ENCODE measurements around the gene NDUFB3. TPM values are rescaled to one million over a fixed set of nuclear protein-coding genes. Genes with fewer than 3 reads are reported as not detected.
"Not testable (repeated sequence)": the region's sequence is repeated elsewhere in the genome, so short reads cannot be mapped to it uniquely, and the experiment has no call there.

The NDUFB3 gene
- total and polyA plus RNA-seq, 2 experiments from 2014 or later: 111 to 441 TPM

DNA sequence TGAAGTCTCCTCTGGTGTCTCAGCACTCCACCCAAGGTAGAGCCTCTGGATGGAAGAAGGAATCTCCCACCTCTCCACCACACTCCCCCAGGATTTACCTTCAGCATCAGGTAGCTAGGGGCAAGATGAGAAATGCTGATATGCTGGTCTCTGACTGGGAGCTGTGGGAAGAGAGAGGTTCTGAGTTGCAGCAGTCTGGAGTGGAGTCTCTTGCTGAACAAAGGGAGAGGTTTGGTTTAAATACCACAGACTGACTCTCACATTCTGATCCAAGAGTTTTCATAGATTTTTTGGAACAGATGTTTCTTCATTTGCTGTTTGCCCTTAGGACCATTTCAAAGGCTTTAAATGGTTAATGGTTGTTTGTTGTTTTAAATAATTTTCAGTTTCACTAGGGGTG is 43.0 kb downstream of the NDUFB3 start:
- Histone ChIP-seq H3K36me3 (no peaks in the 10 kb centered on the region), H3K27me3 (no peaks in the 10 kb centered on the region), H3K27ac (no peak overlapping the region), H3K4me3 (no peak overlapping the region), H3K4me1 (ENCODE audit: low read depth) (no peaks in the 10 kb centered on the region), H3K9me3 (ENCODE audit: low read depth) (no peaks in the 10 kb centered on the region)
- DNase-seq (ENCODE audit: low read depth in 1 of 2, low spot score in 1 of 2): peak in 1 of 2 donors; percentile 29
- TF ChIP-seq, protein P1, sequence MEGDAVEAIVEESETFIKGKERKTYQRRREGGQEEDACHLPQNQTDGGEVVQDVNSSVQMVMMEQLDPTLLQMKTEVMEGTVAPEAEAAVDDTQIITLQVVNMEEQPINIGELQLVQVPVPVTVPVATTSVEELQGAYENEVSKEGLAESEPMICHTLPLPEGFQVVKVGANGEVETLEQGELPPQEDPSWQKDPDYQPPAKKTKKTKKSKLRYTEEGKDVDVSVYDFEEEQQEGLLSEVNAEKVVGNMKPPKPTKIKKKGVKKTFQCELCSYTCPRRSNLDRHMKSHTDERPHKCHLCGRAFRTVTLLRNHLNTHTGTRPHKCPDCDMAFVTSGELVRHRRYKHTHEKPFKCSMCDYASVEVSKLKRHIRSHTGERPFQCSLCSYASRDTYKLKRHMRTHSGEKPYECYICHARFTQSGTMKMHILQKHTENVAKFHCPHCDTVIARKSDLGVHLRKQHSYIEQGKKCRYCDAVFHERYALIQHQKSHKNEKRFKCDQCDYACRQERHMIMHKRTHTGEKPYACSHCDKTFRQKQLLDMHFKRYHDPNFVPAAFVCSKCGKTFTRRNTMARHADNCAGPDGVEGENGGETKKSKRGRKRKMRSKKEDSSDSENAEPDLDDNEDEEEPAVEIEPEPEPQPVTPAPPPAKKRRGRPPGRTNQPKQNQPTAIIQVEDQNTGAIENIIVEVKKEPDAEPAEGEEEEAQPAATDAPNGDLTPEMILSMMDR (IDR thresholded peaks at IDR 0.05; ENCODE audit: low read depth, low read length): no peak

DNA sequence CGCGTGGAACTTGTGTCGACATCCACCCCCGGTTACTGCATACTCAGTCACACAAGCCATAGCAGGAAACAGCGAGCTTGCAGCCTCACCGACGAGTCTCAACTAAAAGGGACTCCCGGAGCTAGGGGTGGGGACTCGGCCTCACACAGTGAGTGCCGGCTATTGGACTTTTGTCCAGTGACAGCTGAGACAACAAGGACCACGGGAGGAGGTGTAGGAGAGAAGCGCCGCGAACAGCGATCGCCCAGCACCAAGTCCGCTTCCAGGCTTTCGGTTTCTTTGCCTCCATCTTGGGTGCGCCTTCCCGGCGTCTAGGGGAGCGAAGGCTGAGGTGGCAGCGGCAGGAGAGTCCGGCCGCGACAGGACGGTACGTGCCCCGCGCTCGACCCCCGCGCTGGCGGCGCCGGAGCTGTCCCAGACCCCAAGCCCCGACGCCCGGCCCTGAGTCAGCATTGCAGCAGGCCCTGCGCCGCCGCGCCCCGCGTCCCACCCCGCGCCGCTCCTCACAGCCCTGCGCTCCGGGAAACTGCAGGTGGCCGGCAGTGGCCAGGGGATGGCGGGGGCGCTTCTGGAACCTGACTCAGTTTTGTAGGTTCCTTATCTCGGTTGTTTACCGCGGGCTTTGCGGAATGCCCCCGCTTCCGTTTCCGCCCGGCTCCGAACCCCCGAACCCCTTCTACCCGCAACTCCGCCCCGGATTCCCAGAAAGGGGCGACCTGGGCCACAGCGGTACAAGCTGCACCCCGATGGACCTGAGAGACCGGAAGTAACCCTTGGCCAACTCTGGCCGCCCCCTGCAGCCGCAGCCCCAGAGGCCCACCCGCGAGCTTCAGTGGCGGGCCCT is 44.5 kb downstream of the NDUFB3 start, which contains the start of gene CFLAR:
TSS of gene CFLAR (plus strand) at position 50 of the 844 bp plus-strand sequence. CDS start 13,702 bp downstream, outside the sequence.
- TF ChIP-seq, protein P1 (IDR thresholded peaks at IDR 0.05; ENCODE audit: low read depth, low read length): no peak
- Histone ChIP-seq H3K9me3 (ENCODE audit: low read depth) (no peaks in the 10 kb centered on the region), H3K4me1 (ENCODE audit: low read depth) (no peaks in the 10 kb centered on the region), H3K36me3 (no peaks in the 10 kb centered on the region), H3K27me3 (no peaks in the 10 kb centered on the region), H3K4me3 (peak within 1 kb of the TSS; percentile 29), H3K27ac (no peak within 1 kb of the TSS)
- DNase-seq (ENCODE audit: low read depth in 1 of 2, low spot score in 1 of 2): peak in 1 of 2 donors; percentile 75

DNA sequence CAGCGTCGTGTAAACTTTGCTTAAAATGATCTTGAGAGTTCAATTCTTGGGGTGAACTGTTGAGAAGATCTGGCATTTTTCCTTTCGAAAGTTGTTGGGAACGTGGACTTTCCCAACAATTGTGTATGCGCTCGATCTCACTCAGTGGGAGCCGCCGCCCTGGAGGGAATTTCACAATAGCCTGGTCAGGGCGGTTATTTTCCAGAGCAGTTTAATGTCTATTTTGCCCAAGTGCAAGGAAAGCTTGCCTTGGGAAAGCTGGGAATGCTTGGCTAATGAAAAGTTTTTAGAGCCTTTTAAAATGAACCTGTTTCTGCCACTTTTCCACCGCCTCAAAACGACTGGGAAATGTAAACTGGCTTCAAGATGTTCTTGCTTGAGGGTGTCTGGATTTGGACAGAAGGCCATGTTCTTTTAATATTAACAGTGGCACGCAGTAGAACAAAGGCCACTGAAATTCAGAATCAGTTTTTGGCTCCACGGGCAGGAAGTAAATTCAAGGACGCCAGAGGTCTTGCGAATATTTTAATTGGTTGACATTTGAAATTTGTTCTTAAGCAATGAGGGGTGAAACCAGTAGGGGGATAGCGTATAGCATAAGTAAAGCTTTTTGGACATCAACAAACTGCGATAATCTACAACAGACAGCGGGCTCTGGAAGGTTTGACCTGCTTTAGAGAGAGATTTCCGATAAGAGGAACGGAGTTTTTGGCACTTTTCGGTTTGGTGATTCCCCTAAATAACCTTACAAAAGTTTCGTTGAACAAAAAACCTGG is 45.3 kb downstream of the NDUFB3 start:
- peak overlapping the region; percentile 29 for H3K4me3 ChIP-seq
- H3K27me3 ChIP-seq: no peaks in the 10 kb centered on the region
- no peaks in the 10 kb centered on the region for H3K4me1 ChIP-seq (ENCODE audit: low read depth)
- no peaks in the 10 kb centered on the region for H3K36me3 ChIP-seq
- TF ChIP-seq, protein P1 (IDR thresholded peaks at IDR 0.05; ENCODE audit: low read depth, low read length): peak; percentile 40
- DNase-seq (ENCODE audit: low read depth in 1 of 2, low spot score in 1 of 2): peak in 1 of 2 donors; percentile 91
- no peaks in the 10 kb centered on the region for H3K9me3 ChIP-seq (ENCODE audit: low read depth)
- no peak overlapping the region for H3K27ac ChIP-seq

DNA sequence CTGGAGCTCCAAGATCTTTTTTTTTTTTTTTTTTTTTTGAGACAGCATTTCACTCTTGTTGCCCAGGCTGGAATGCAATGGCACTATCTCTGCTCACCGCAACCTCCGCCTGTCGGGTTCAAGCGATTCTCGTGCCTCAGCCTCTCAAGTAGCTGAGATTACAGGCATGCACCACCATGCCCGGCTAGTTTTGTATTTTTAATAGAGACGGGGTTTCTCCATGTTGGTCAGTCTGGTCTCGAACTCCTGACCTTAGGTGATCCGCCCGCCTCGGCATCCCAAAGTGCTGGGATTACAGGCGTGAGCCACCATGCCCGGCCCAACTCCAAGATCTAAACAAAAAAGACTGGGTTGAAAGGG is 45.9 kb downstream of the NDUFB3 start:
- not testable (repeated sequence) for H3K27me3 ChIP-seq; DNase-seq (ENCODE audit: low read depth in 1 of 2, low spot score in 1 of 2); H3K9me3 ChIP-seq (ENCODE audit: low read depth); H3K27ac ChIP-seq; H3K4me3 ChIP-seq; H3K36me3 ChIP-seq; H3K4me1 ChIP-seq (ENCODE audit: low read depth)

DNA sequence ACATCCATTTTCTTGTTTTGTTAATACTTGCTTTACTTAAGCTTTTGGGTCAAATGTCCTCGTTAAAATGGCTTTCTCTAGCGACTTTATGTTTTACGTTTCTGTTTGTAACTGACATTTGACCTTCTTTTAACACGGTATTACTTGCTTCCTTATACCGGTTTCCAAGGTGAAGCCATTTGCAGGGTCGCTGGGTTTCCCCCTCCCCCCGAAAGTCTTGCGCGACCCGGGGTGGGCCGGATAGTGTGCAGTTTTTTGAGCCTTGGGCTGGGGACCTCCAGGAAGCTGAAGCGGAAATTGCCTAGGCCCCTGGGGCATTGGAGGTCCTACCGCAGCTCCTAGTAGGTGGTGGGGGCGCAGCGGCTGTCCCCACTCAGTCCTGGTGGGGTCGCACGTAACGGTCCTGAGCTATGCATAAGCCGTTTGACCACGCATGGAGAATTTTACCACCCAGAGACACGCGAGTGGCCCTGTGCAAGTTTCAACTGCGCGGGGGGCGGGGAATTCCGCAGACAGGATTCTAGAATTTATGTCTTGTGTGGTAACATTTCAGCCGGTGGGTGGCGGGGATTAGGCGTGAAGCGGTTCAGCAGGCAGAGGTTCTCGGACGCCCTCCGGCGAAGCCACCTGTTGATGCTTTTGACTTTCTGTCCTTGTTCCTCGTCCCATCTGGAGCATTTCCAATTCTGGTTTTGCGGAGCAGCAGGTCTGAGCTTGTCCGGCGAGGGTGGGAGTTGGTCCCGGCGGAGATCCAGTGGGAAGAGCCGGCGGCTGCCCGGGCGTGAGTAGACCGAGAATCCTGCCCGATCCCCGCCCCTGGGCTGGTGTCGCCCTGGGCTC is 46.5 kb downstream of the NDUFB3 start:
- TF ChIP-seq, protein P1 (IDR thresholded peaks at IDR 0.05; ENCODE audit: low read depth, low read length): peak; percentile 60
- Histone ChIP-seq H3K4me3 (peak overlapping the region; percentile 29), H3K27ac (peak overlapping the region; percentile 63)

More for the DNA sequence above, 46.5 kb downstream of the NDUFB3 start:
- Histone ChIP-seq H3K4me1 (ENCODE audit: low read depth) (no peaks in the 10 kb centered on the region), H3K27me3 (no peaks in the 10 kb centered on the region), H3K36me3 (no peaks in the 10 kb centered on the region), H3K9me3 (ENCODE audit: low read depth) (no peaks in the 10 kb centered on the region)
- peak; percentile 51 to 87 for DNase-seq (ENCODE audit: low read depth in 1 of 2, low spot score in 1 of 2)

Data from cardiac muscle cell (in vitro differentiated cells and primary cell).